Measurements from ENCODE around the gene ATP1A1. TPM values are rescaled to one million over a fixed set of nuclear protein-coding genes. Genes with fewer than 3 reads are reported as not detected.

ATP1A1 gene
- polyA plus RNA-seq, 3 donors: 757 to 949 (median 855) TPM

GRCh38 chr1:116377541-116378529 is 4.8 kb downstream of the ATP1A1 start:
- no peak for DNase-seq (ENCODE audit: extremely low read depth in 1 of 11, low read depth in 9 of 11, low spot score in 4 of 11)

- DNase-seq (ENCODE audit: extremely low read depth in 1 of 11, low read depth in 9 of 11, low spot score in 4 of 11): no peak
These were observed 6.1 kb downstream of the ATP1A1 start for GRCh38 chr1:116379057-116379630.

GRCh38 chr1:116379674-116380498 is 6.8 kb downstream of the ATP1A1 start:
- DNase-seq (ENCODE audit: extremely low read depth in 1 of 11, low read depth in 9 of 11, low spot score in 4 of 11): no peak

DNA sequence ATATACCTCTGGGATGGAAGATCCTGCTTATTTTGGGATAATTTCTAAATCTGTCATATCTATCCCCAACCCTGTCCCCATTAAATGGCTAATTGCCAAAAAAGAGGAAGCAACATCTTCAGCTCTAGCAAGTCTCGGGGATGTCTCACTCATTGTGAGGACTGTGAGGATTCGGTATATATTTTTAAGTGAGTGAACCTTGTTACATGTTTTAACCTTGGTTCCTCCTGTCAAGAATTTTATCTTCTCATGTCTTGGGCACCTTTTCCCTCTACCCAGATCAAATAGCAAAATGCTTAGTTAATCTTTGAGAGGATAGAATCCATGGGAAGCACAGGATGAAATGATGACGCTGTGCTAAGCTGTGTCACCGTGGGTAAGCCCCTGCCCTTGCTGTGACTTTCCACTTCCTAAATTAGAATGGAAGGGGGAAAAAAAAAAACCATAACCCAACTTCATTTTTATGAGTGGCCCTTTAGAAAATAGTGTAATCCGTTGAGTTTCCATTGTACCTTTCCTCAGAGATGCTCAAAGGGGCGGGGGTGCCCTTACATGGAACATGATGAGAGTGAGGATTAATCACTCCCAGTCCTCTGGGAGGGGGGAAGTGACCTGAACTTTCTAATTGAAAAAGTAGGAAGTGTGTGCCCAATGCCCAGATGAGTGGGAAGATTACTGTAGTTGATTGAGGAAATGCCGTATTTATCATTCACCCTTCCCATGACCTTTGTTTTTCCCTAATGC is 7.6 kb downstream of the ATP1A1 start:
- DNase-seq (ENCODE audit: extremely low read depth in 1 of 11, low read depth in 9 of 11, low spot score in 4 of 11): no peak

DNA sequence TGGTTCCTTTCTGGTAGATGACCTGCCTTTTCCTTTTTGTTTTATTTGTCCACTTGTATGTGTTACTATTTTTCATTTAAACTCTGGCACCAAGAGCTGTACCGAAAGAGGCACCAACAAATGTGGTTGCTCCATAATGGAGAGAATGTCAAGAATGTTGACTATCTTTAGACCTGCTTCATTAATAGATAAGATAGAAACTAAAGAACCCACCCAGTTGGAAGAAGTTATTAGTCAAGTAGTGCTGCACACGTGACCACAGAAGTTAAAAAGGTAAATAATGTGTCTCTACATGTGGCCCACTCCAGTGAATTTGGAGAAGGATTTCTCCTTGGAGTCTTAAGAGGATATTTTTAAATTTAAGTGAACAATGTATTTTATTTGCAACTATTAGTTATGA is 9.3 kb downstream of the ATP1A1 start:
- no peak for DNase-seq (ENCODE audit: extremely low read depth in 1 of 11, low read depth in 9 of 11, low spot score in 4 of 11)

DNA sequence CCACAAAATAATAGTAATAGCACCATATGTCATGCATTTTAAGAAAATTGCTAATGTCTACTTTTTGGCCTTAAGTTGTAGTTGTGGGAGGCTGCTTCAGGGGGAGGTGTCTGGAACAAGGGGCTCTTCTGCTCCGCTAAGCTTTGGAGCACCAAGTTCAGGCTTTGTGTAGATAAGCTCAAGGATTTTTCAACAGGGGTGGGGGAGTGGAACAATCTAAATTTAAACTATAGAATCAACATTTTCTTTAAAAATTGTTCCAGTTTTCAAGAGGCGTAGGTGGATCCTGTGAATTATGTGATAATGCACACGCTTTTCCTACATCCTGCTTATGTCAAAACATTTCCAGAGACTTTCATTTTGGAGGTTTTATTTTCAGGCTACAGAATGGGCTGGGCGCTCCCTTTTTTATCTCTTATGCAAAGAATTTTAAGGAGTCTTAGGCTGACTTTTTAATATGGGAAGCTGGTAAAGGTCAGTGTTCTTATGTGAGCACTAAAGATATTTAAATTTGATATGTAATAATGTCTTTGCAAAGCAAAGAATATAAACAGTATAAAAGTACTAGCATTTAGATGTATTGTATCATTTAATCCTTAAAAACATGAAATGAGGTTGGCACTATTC is 9.9 kb downstream of the ATP1A1 start:
- no peak for DNase-seq (ENCODE audit: extremely low read depth in 1 of 11, low read depth in 9 of 11, low spot score in 4 of 11)

DNA sequence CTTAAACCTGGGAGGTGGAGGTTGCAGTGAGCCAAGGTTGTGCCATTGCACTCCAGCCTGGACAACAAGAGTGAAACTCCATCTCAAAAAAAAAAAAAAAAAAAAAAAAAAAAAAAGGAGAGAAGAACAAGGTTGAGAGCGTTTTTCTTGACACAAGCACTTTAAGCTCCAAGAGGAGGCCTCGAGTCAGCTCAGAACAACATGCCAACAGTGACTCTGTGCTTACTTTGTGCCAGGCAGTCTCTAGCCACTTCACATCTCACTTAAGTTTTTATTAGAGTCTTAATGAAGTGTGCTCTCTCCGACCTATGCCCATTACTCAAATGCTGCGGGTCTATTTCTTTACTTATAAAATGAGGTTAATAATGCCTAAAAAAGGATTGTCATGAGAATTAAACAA is 13.0 kb downstream of the ATP1A1 start:
- no peak for DNase-seq (ENCODE audit: extremely low read depth in 1 of 11, low read depth in 9 of 11, low spot score in 4 of 11)

GRCh38 chr1:116387551-116387950 is 14.5 kb downstream of the ATP1A1 start:
- DNase-seq (ENCODE audit: extremely low read depth in 1 of 11, low read depth in 9 of 11, low spot score in 4 of 11): no peak

GRCh38 chr1:116388122-116388521 is 15.1 kb downstream of the ATP1A1 start:
- DNase-seq (ENCODE audit: extremely low read depth in 1 of 11, low read depth in 9 of 11, low spot score in 4 of 11): no peak

DNA sequence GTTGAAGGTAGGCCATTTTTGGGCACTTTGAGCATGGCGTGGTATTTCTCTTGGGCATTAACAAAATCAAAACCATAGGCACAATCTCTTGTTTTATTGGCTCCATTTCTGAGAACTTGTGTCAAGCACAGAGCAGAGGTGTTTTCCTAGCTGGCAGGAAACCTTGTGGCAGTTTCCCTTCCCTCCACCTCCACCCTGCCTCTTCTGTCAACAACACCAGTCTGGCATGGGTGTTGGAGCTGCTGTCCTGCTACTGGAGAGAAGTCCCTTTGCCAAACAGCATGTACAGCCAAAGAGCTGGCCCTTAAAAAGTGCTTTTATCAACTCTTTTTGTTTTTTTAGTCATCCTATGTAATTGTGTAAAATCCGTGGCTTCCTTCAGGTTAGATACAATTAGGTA is 16.0 kb downstream of the ATP1A1 start:
- DNase-seq (ENCODE audit: extremely low read depth in 1 of 11, low read depth in 9 of 11, low spot score in 4 of 11): no peak

GRCh38 chr1:116389686-116390085 is 16.6 kb downstream of the ATP1A1 start:
- no peak for DNase-seq (ENCODE audit: extremely low read depth in 1 of 11, low read depth in 9 of 11, low spot score in 4 of 11)

GRCh38 chr1:116390195-116390594 is 17.2 kb downstream of the ATP1A1 start:
- no peak for DNase-seq (ENCODE audit: extremely low read depth in 1 of 11, low read depth in 9 of 11, low spot score in 4 of 11)

DNA sequence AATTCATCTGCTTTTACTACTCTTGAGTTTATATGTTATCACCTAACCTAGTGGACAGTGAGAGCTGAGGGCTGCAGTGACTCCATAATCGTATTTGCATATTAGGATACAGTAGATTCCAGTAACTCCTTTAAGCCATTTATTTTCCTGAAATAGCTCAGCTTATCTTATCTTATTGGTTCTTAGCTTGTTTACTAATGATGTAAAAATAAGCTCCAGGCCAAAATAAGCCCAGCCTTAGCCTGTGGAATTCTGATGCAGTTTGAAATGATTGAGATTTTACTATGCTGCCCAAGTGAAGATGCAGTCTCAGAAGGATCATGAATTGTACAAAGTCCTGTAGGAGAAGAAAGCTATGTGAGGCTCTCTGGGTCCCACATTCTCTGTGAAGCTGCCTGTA is 18.1 kb downstream of the ATP1A1 start:
- no peak for DNase-seq (ENCODE audit: extremely low read depth in 1 of 11, low read depth in 9 of 11, low spot score in 4 of 11)

GRCh38 chr1:116392717-116393404 is 19.8 kb downstream of the ATP1A1 start:
- DNase-seq (ENCODE audit: extremely low read depth in 1 of 11, low read depth in 9 of 11, low spot score in 4 of 11): no peak

DNA sequence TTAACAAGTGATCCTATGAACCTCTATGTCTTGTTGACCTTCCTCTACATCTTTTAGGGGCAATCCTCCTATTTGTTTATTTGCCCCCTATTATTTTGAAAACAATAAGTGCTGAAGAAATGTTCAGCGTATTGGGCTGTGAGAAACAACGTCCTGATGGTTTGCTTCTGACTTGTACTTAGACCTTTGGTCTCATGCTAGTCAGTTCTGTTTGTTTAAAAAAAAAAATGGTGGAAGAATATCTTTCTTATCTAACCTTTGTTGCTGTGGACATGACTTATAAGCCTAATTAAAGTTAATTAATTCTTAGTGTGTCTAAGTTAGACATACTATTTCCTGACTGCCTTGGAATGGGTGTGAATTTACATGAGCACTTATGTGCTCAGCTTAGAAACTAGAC is 20.7 kb downstream of the ATP1A1 start:
- DNase-seq (ENCODE audit: extremely low read depth in 1 of 11, low read depth in 9 of 11, low spot score in 4 of 11): no peak

GRCh38 chr1:116394270-116394669 is 21.2 kb downstream of the ATP1A1 start:
- DNase-seq (ENCODE audit: extremely low read depth in 1 of 11, low read depth in 9 of 11, low spot score in 4 of 11): no peak

DNA sequence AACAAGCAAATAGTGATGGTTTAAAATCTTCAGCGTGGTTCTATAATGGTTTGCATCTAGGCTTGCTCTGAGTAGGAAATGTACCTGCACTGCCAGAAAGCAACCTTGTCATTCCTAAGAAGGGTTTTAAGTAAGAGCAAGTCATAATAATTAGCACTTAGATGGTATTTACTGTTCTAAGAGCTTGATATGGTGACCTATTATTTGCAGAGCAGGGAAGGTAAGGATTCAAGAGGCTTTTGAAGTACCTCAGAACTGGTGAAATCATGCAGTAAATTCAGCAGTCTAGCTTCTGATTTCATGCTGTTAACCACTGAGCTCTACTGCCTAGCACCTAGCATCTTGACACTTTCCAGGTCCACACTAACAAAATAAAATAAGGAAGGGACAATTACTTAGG is 23.7 kb downstream of the ATP1A1 start:
- DNase-seq (ENCODE audit: extremely low read depth in 1 of 11, low read depth in 9 of 11, low spot score in 4 of 11): no peak

- DNase-seq (ENCODE audit: extremely low read depth in 1 of 11, low read depth in 9 of 11, low spot score in 4 of 11): no peak
These were observed 24.7 kb downstream of the ATP1A1 start for GRCh38 chr1:116397728-116398127.
